IMR-90 (cell line): ENCODE measurements around the gene MAGI2. TPM values are rescaled to one million over a fixed set of nuclear protein-coding genes. Genes with fewer than 3 reads are reported as not detected.

Experiments
- ATAC-seq: fragments of 200-7000 bp; cut with Tn5 transposase; 2 replicates; pipeline ENCODE4 v1.9.1; 2020; ENCODE audit warnings: low read depth, mild to moderate bottlenecking, moderate library complexity
- BruUV-seq: library from RNA; stranded (reverse); fragments of 400-500 nt; replicated peaks from 2 replicates; lab custom pipeline; 2021; lab: Mats Ljungman, UMichigan
- CTCF ChIA-PET: fragments of 300-600 bp; formaldehyde crosslinking; extraction: SDS; loops from one replicate; lab custom pipeline; 2021; ENCODE audit warnings: antibody characterized with exemption; lab: Yijun Ruan, JAX
- POLR2A ChIA-PET: fragments of 300-600 bp; sonication (Branson Sonifier 250); formaldehyde crosslinking; loops from one replicate; lab custom pipeline; 2022; ENCODE audit warnings: antibody characterized with exemption; ENCODE audit not compliant: unreplicated experiment; lab: Charles Lee
- DNase-seq: peaks from one replicate; pipeline ENCODE4 v3.0.0; 2013
- H2AFZ ChIP-seq: replicated peaks from 2 replicates; pipeline ENCODE3; 2013; ENCODE audit warnings: low read length, mild to moderate bottlenecking; ENCODE audit not compliant: poor library complexity
- H2AK5ac ChIP-seq: 2 replicates; pipeline ENCODE4 v1.6.1; 2013; ENCODE audit warnings: low read depth, low read length, inconsistent platforms
- H2AK9ac ChIP-seq: replicated peaks from 2 replicates; pipeline ENCODE3; 2013; ENCODE audit warnings: mild to moderate bottlenecking, low read depth, low read length, moderate library complexity; ENCODE audit not compliant: poor library complexity
- H2BK120ac ChIP-seq: 2 replicates; pipeline ENCODE4 v1.6.1; 2013; ENCODE audit warnings: low read depth, low read length, inconsistent platforms
- H2BK15ac ChIP-seq: 3 replicates; pipeline ENCODE4 v1.6.1; 2013; ENCODE audit warnings: low read depth, low read length, inconsistent platforms
- H2BK20ac ChIP-seq: 2 replicates; pipeline ENCODE4 v1.6.1; 2013; ENCODE audit warnings: low read depth, mild to moderate bottlenecking, inconsistent platforms, low read length, moderate library complexity
- H2BK5ac ChIP-seq: 2 replicates; pipeline ENCODE4 v1.6.1; 2013; ENCODE audit warnings: mild to moderate bottlenecking, low read depth, low read length, inconsistent platforms; ENCODE audit not compliant: poor library complexity, severe bottlenecking
- H3K14ac ChIP-seq: replicated peaks from 2 replicates; pipeline ENCODE4 v1.6.1; 2013; ENCODE audit warnings: low read depth, low read length, inconsistent platforms
- H3K18ac ChIP-seq: 2 replicates; pipeline ENCODE4 v1.6.1; 2013; ENCODE audit warnings: low read depth, low read length, control low read depth
- H3K23ac ChIP-seq: 2 replicates; pipeline ENCODE4 v1.6.1; 2013; ENCODE audit warnings: low read depth, low read length, inconsistent platforms
- H3K27ac ChIP-seq: 2 replicates; pipeline ENCODE4 v1.5.1; 2013; ENCODE audit warnings: mild to moderate bottlenecking, control low read depth, low read length; ENCODE audit not compliant: insufficient read depth
- H3K27me3 ChIP-seq: 2 replicates; pipeline ENCODE4 v1.6.1; 2013; ENCODE audit warnings: low read length; ENCODE audit not compliant: control insufficient read depth, insufficient read depth
- H3K36me3 ChIP-seq: 2 replicates; pipeline ENCODE4 v1.6.1; 2013; ENCODE audit warnings: low read length, mixed read lengths; ENCODE audit not compliant: control insufficient read depth, insufficient read depth
- H3K4ac ChIP-seq: 2 replicates; pipeline ENCODE4 v1.6.1; 2013; ENCODE audit warnings: low read depth, low read length, inconsistent platforms
- H3K4me1 ChIP-seq: 2 replicates; pipeline ENCODE4 v1.6.1; 2013; ENCODE audit warnings: low read length, mixed read lengths; ENCODE audit not compliant: control insufficient read depth, insufficient read depth
- H3K4me2 ChIP-seq: 2 replicates; pipeline ENCODE4 v1.6.1; 2013; ENCODE audit warnings: low read depth, mild to moderate bottlenecking, control low read depth, low read length, moderate library complexity
- H3K4me3 ChIP-seq: 2 replicates; pipeline ENCODE4 v1.5.1; 2013; ENCODE audit warnings: low read depth, mild to moderate bottlenecking, control low read depth, low read length, moderate library complexity; ENCODE audit not compliant: insufficient read depth
- H3K56ac ChIP-seq: 2 replicates; pipeline ENCODE4 v1.6.1; 2013; ENCODE audit warnings: low read length, inconsistent platforms; ENCODE audit not compliant: insufficient read depth; ENCODE audit errors: extremely low read depth
- H3K79me1 ChIP-seq, 2 experiments: 2 replicates each; pipeline ENCODE4 v1.6.1; 2013; ENCODE audit warnings: low read length in 2 of 2, inconsistent platforms in 1 of 2, low read depth in 1 of 2
- H3K9ac ChIP-seq: 2 replicates; pipeline ENCODE4 v1.6.1; 2013; ENCODE audit warnings: low read depth, low read length, control low read depth
- H3K9me1 ChIP-seq: 2 replicates; pipeline ENCODE4 v1.6.1; 2013; ENCODE audit warnings: low read length, inconsistent platforms; ENCODE audit not compliant: insufficient read depth
- H3K9me3 ChIP-seq: 2 replicates; pipeline ENCODE4 v1.6.1; 2013; ENCODE audit warnings: low read length; ENCODE audit not compliant: control insufficient read depth, insufficient read depth
- H4K20me1 ChIP-seq: 2 replicates; pipeline ENCODE4 v1.6.1; 2013; ENCODE audit warnings: low read length, inconsistent platforms; ENCODE audit not compliant: insufficient read depth
- H4K5ac ChIP-seq: 2 replicates; pipeline ENCODE4 v1.6.1; 2013; ENCODE audit warnings: mild to moderate bottlenecking, low read depth, low read length, control low read depth
- H4K8ac ChIP-seq, 2 experiments: 2 replicates each; pipeline ENCODE4 v1.6.1; 2013; ENCODE audit warnings: low read depth in 2 of 2, low read length in 2 of 2, control low read depth in 1 of 2, inconsistent platforms in 1 of 2
- H4K91ac ChIP-seq: 2 replicates; pipeline ENCODE4 v1.6.1; 2013; ENCODE audit warnings: low read depth, low read length, inconsistent platforms; ENCODE audit not compliant: insufficient read depth
- BHLHE40 ChIP-seq: fragments of 150-350 bp; IDR thresholded peaks from 2 replicates; pipeline ENCODE4 v1.6.1; 2016; ENCODE audit warnings: mild to moderate bottlenecking, low read depth, low read length
- CEBPB ChIP-seq: IDR thresholded peaks from 2 replicates; pipeline ENCODE4 v1.6.1; 2012; ENCODE audit warnings: low read depth, low read length, improper control_type of control experiment
- CHD1 ChIP-seq: IDR thresholded peaks from 2 replicates; pipeline ENCODE4 v1.6.1; 2012; ENCODE audit warnings: low read depth, low read length, improper control_type of control experiment
- CTCF ChIP-seq: conservative IDR thresholded peaks from 2 replicates; pipeline ENCODE4 v1.5.1; 2012; ENCODE audit warnings: mild to moderate bottlenecking, low read depth, low read length, improper control_type of control experiment
- ELK1 ChIP-seq: fragments of 150-350 bp; IDR thresholded peaks from 2 replicates; pipeline ENCODE4 v1.6.1; 2016; ENCODE audit warnings: low read depth, mild to moderate bottlenecking, low read length, moderate library complexity, borderline replicate concordance
- FOS ChIP-seq: fragments of 150-350 bp; IDR thresholded peaks from 2 replicates; pipeline ENCODE4 v1.6.1; 2016; ENCODE audit warnings: low read depth, low read length
- MAFK ChIP-seq: IDR thresholded peaks from 2 replicates; pipeline ENCODE4 v1.6.1; 2012; ENCODE audit warnings: low read depth, low read length, improper control_type of control experiment
- MAZ ChIP-seq: IDR thresholded peaks from 2 replicates; pipeline ENCODE4 v1.6.1; 2012; ENCODE audit warnings: low read depth, mild to moderate bottlenecking, low read length, improper control_type of control experiment, moderate library complexity, borderline replicate concordance
- MXI1 ChIP-seq: IDR thresholded peaks from 2 replicates; pipeline ENCODE4 v1.6.1; 2012; ENCODE audit warnings: low read depth, mild to moderate bottlenecking, low read length, moderate library complexity, borderline replicate concordance
- NFE2L2 ChIP-seq: fragments of 150-350 bp; IDR thresholded peaks from 2 replicates; pipeline ENCODE4 v1.6.1; 2016; ENCODE audit warnings: low read depth, mild to moderate bottlenecking, low read length
- POLR2A ChIP-seq: IDR thresholded peaks from 2 replicates; pipeline ENCODE4 v1.6.1; 2012; ENCODE audit warnings: mild to moderate bottlenecking, low read depth, low read length
- RAD21 ChIP-seq: IDR thresholded peaks from 2 replicates; pipeline ENCODE4 v1.6.1; 2012; ENCODE audit warnings: low read length, improper control_type of control experiment
- RCOR1 ChIP-seq: IDR thresholded peaks from 2 replicates; pipeline ENCODE4 v1.6.1; 2012; ENCODE audit warnings: mild to moderate bottlenecking, low read length, improper control_type of control experiment; ENCODE audit not compliant: insufficient replicate concordance
- RFX5 ChIP-seq: IDR thresholded peaks from 2 replicates; pipeline ENCODE4 v1.8.0; 2012; ENCODE audit warnings: low read depth, mild to moderate bottlenecking, low read length, moderate library complexity
- WGBS, 2 experiments: methylation state at CpG; one replicate each; pipeline versions ENCODE4 v1.1.5 to v1.1.7; 2013; ENCODE audit warnings: missing lambda C conversion rate in 2 of 2; ENCODE audit not compliant: insufficient read length in 1 of 2; ENCODE audit errors: extremely low coverage in 2 of 2; 5-methylcytosine and 5-hydroxymethylcytosine counted together
- dilution Hi-C: fragments of 300-500 bp; cut with HindIII; formaldehyde crosslinking; loops from one replicate; pipeline ENCODE4 v1.14.3; 2018; ENCODE audit warnings: low sequenced_read_pairs; ENCODE audit not compliant: unreplicated experiment
- in situ Hi-C: fragments of 300-500 bp; cut with MboI; formaldehyde crosslinking; loops from 3 replicates; pipeline ENCODE4 v1.14.3; 2019; ENCODE audit warnings: low sequenced_read_pairs, inconsistent platforms, mixed read lengths
- intact Hi-C: fragments of 100-400 bp; cut with micrococcal nuclease; formaldehyde crosslinking; loops from 2 replicates; pipeline ENCODE4 v1.10.0; 2022
- polyA plus RNA-seq, 3 experiments: library from polyadenylated mRNA; depleted of rRNA; stranded (reverse); fragments of >200 nt; gene quantifications; 2 replicates each; pipeline ENCODE4 v1.2.3, GENCODE V29; 2012; ENCODE audit warnings: low replicate concordance in 1 of 3
- total RNA-seq: library from RNA; depleted of rRNA; stranded (reverse); fragments of >200 nt; gene quantifications from 2 replicates; pipeline ENCODE4 v1.2.3, GENCODE V29; 2012

MAGI2 gene
- total and polyA plus RNA-seq, 2 of the 4 experiments (the other 2 are of a cell fraction) = 2.5 to 17.9 TPM

GRCh38 chr7:78450706-78451105 lies 1002.8 kb downstream of the MAGI2 start:
- ChIA-PET CTCF (no interaction called here), POLR2A (no interaction called here)
- no peak overlapping the region for H3K23ac ChIP-seq
- no peak overlapping the region for H2BK15ac ChIP-seq
- H3K18ac ChIP-seq = no peak overlapping the region
- intact Hi-C loops = no loop called here
- no peak overlapping the region for H4K5ac ChIP-seq
- H3K9ac ChIP-seq = no peak overlapping the region
- no peak overlapping the region for H3K4ac ChIP-seq
- in situ Hi-C loops = no loop called here
- no peak overlapping the region for H2AFZ ChIP-seq
- no peak overlapping the region for H3K14ac ChIP-seq
- no peak overlapping the region for H3K4me2 ChIP-seq
- no peaks in the 10 kb centered on the region for H3K9me1 ChIP-seq
- no peak overlapping the region for H3K56ac ChIP-seq
- no peak overlapping the region for H2BK5ac ChIP-seq
- no peak overlapping the region for H2AK9ac ChIP-seq
- H3K27ac ChIP-seq = no peak overlapping the region
- H4K20me1 ChIP-seq = no peaks in the 10 kb centered on the region
- no peaks in the 10 kb centered on the region for H3K79me1 ChIP-seq
- H3K4me1 ChIP-seq = no peaks in the 10 kb centered on the region
- no peak overlapping the region for H2BK120ac ChIP-seq
- H4K91ac ChIP-seq = no peak overlapping the region
- DNase-seq (no peak), ATAC-seq (no peak)
- no CpG with 5 or more reads among the region's 6 CpGs for WGBS, 2 experiments
- dilution Hi-C loops = no loop called here
- no peaks in the 10 kb centered on the region for H3K27me3 ChIP-seq
- H2BK20ac ChIP-seq = no peak overlapping the region
- no peak overlapping the region for H2AK5ac ChIP-seq
- H3K9me3 ChIP-seq = no peaks in the 10 kb centered on the region
- no peak overlapping the region for H3K4me3 ChIP-seq
- H4K8ac ChIP-seq = no peak overlapping the region
- H3K36me3 ChIP-seq = no peaks in the 10 kb centered on the region
- no TSS peak for BruUV-seq
- TF ChIP-seq MAZ (no peak), MXI1 (no peak), RCOR1 (no peak), CTCF (no peak), ELK1 (no peak), CHD1 (no peak), RFX5 (no peak), FOS (no peak), POLR2A (no peak), RAD21 (no peak), BHLHE40 (no peak), NFE2L2 (no peak), MAFK (no peak), CEBPB (no peak)
